CD4-positive, alpha-beta T cell (primary cell): ENCODE results near the gene LRRC26. TPM values are rescaled to one million over a fixed set of nuclear protein-coding genes. Genes with fewer than 3 reads are reported as not detected.

Experiments used
- ATAC-seq: fragments of 200-7000 bp; cut with Tn5 transposase; one replicate; pipeline ENCODE4 v1.10.0; 2022; ENCODE audit warnings: mild to moderate bottlenecking; ENCODE audit not compliant: poor library complexity
- CTCF ChIA-PET: fragments of 350-600 bp; sonication (Branson Sonifier 250); formaldehyde crosslinking; loops from one replicate; lab custom pipeline; 2021; ENCODE audit warnings: antibody characterized with exemption, inconsistent platforms; lab: Charles Lee
- POLR2A ChIA-PET: fragments of 350-600 bp; sonication (Branson Sonifier 250); formaldehyde crosslinking; loops from one replicate; lab custom pipeline; 2021; ENCODE audit warnings: antibody characterized with exemption, inconsistent platforms; lab: Charles Lee
- DNase-seq, 14 experiments: peaks; one replicate each; pipeline ENCODE4 v3.0.0-alpha.2; 2013 to 2020; ENCODE audit warnings: mixed read lengths in 2 of 14
- H3K27ac ChIP-seq, 2 donors: one replicate each; pipeline versions ENCODE4 v1.5.1 to v1.7.0; 2013; ENCODE audit warnings: low read length in 2 of 2, low read depth in 1 of 2, mild to moderate bottlenecking in 1 of 2
- H3K27me3 ChIP-seq, 2 experiments: 1 replicate in 1 of 2; 2 replicates in 1 of 2; pipeline versions ENCODE4 v1.6.1 to v1.7.0; 2013; ENCODE audit warnings: low read length in 2 of 2, control low read depth in 1 of 2, mild to moderate bottlenecking in 1 of 2, moderate library complexity in 1 of 2; ENCODE audit not compliant: insufficient read depth in 2 of 2, control insufficient read depth in 1 of 2
- H3K36me3 ChIP-seq: one replicate; pipeline ENCODE4 v1.6.1; 2013; ENCODE audit warnings: low read length, control low read depth; ENCODE audit not compliant: insufficient read depth
- H3K4me1 ChIP-seq: one replicate; pipeline ENCODE4 v1.6.1; 2013; ENCODE audit warnings: low read length, control low read depth; ENCODE audit not compliant: insufficient read depth
- H3K4me3 ChIP-seq: one replicate; pipeline ENCODE4 v1.5.1; 2013; ENCODE audit warnings: mild to moderate bottlenecking, low read length, moderate library complexity
- H3K9me3 ChIP-seq, 2 experiments: 1 replicate in 1 of 2; 2 replicates in 1 of 2; pipeline versions ENCODE4 v1.6.1 to v1.7.0; 2013; ENCODE audit warnings: low read length in 2 of 2, mild to moderate bottlenecking in 2 of 2, control low read depth in 1 of 2, moderate library complexity in 1 of 2; ENCODE audit not compliant: control insufficient read depth in 1 of 2, insufficient read depth in 1 of 2
- H3K27ac Mint-ChIP-seq: one replicate; pipeline ENCODE4 v1.8.0; 2020; ENCODE audit warnings: mixed read lengths
- H3K27me3 Mint-ChIP-seq: one replicate; pipeline ENCODE4 v1.8.0; 2021; ENCODE audit warnings: mixed read lengths
- H3K36me3 Mint-ChIP-seq: one replicate; pipeline ENCODE4 v1.8.0; 2021; ENCODE audit warnings: low read depth, mixed read lengths
- H3K4me1 Mint-ChIP-seq: one replicate; pipeline ENCODE4 v1.8.0; 2021; ENCODE audit warnings: low read depth, mixed read lengths
- H3K4me3 Mint-ChIP-seq: one replicate; pipeline ENCODE4 v1.8.0; 2020; ENCODE audit warnings: mild to moderate bottlenecking, mixed read lengths
- H3K9me3 Mint-ChIP-seq: one replicate; pipeline ENCODE4 v1.8.0; 2020; ENCODE audit warnings: mixed read lengths
- CTCF ChIP-seq: fragments of 200-600 bp; IDR thresholded peaks from one replicate; pipeline ENCODE4 v1.8.0; 2022; ENCODE audit warnings: antibody characterized with exemption, mild to moderate bottlenecking
- intact Hi-C, 2 experiments: fragments of 100-400 bp; cut with DNase I in 1 of 2; cut with micrococcal nuclease in 1 of 2; formaldehyde crosslinking; loops; one replicate each; pipeline versions ENCODE4 v1.15.1 to v1.9.0; 2023 to 2025; cut with DNase I, micrococcal nuclease
- total RNA-seq, 174 experiments: library from RNA in 2 of 174; stranded (reverse) in 2 of 174; gene quantifications; one replicate each; pipeline ENCODE4 v1.2.3 and lab custom pipeline; 2021 to 2026

The LRRC26 gene
- total RNA-seq, 2 experiments from 2014 or later = not detected

GRCh38 chr9:137180491-137180890 lies 10.6 kb upstream of the LRRC26 start:
- Histone ChIP-seq H3K27ac (no peak overlapping the region), H3K27me3 (no peaks in the 10 kb centered on the region), H3K4me3 (no peak overlapping the region), H3K4me1 (peaks cover 9% of the 10 kb centered on the region), H3K9me3 (no peaks in the 10 kb centered on the region), H3K36me3 (peaks cover 64% of the 10 kb centered on the region)
- H3K9me3 Mint-ChIP-seq = no peaks in the 10 kb centered on the region
- H3K27me3 Mint-ChIP-seq = no peaks in the 10 kb centered on the region
- POLR2A ChIA-PET = interaction anchor here (0.8 kb wide), 1 partner anchor 11 kb away, joined by 3 read pairs; no protein-coding TSS in a partner anchor
- ATAC-seq (no peak), DNase-seq (no peak)
- intact Hi-C loops = no loop called here
- CTCF ChIA-PET = interaction anchor here (1.8 kb wide), 1 partner anchor 85 kb away, joined by 3 read pairs; no protein-coding TSS in a partner anchor
- peaks cover 57% of the 10 kb centered on the region for H3K36me3 Mint-ChIP-seq
- H3K4me1 Mint-ChIP-seq = peaks cover 8% of the 10 kb centered on the region
- no peak for TF ChIP-seq CTCF
- H3K27ac Mint-ChIP-seq = no peak overlapping the region
- no peak overlapping the region for H3K4me3 Mint-ChIP-seq

GRCh38 chr9:137179761-137180160 lies 9.9 kb upstream of the LRRC26 start:
- no peak overlapping the region for H3K27ac Mint-ChIP-seq
- no peak for DNase-seq
- peaks cover 54% of the 10 kb centered on the region for H3K36me3 Mint-ChIP-seq
- no peak overlapping the region for H3K4me3 Mint-ChIP-seq
- Histone ChIP-seq H3K4me3 (no peak overlapping the region), H3K4me1 (peaks cover 11% of the 10 kb centered on the region), H3K36me3 (peaks cover 59% of the 10 kb centered on the region), H3K9me3 (no peaks in the 10 kb centered on the region), H3K27me3 (no peaks in the 10 kb centered on the region), H3K27ac (no peak overlapping the region)
- no peaks in the 10 kb centered on the region for H3K27me3 Mint-ChIP-seq
- ChIA-PET CTCF (interaction anchor here (1.8 kb wide), 1 partner anchor 84 kb away, joined by 3 read pairs; no protein-coding TSS in a partner anchor), POLR2A (no interaction called here)
- ATAC-seq = no peak
- no peak for TF ChIP-seq CTCF
- peaks cover 8% of the 10 kb centered on the region for H3K4me1 Mint-ChIP-seq
- H3K9me3 Mint-ChIP-seq = no peaks in the 10 kb centered on the region
- intact Hi-C loops = loop anchor here in 1 of 2 experiments (10.0 kb wide), 1 partner anchor 55 kb away; no protein-coding TSS in a partner anchor

DNA sequence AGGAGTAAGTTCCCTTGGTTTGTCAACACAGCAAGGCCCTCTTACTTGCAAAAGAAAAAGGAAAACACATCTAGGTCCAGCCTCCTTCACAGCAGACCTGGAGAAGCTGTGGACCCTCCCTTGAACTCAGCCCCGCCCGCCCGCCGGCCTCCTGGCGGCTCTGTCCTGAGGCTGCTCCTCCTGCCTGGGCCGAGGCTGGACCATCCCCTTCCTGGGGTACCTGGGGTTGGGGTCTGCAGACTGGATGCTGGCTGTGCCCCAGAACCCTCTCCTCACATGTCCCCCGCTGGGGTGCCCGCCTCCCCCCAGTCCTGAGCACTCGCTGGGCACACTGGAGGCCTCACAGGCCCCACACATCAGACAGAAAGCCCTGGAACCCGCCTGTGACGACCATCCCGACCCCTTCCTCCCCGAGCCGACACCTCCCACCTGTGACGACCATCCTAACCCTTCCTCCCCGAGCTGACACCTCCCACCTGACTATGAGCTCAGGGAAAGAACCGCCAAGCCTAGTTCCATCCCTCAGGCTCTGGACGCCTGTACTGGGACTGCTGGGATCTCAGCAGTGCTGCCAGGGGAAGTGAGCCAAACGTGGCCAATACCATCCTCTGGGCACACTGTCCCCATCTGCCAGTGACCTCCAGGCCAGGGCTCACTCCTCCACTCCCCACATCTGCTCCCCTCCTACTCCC lies 9.2 kb upstream of the LRRC26 start:
- intact Hi-C loops = loop anchor here in 1 of 2 experiments (10.0 kb wide), 1 partner anchor 54 kb away; no protein-coding TSS in a partner anchor

More for the DNA sequence above, 9.2 kb upstream of the LRRC26 start:
- no peak for ATAC-seq
- Mint-ChIP-seq H3K4me3 (no peak overlapping the region), H3K27me3 (no peaks in the 10 kb centered on the region), H3K9me3 (no peaks in the 10 kb centered on the region), H3K27ac (no peak overlapping the region), H3K4me1 (peaks cover 5% of the 10 kb centered on the region), H3K36me3 (peaks cover 49% of the 10 kb centered on the region)
- H3K27me3 ChIP-seq = peaks cover 0 to under 1% of the 10 kb centered on the region in 2 experiments
- DNase-seq = no peak
- peaks cover 16% of the 10 kb centered on the region for H3K4me1 ChIP-seq
- TF ChIP-seq CTCF = no peak
- H3K27ac ChIP-seq = no peak overlapping the region
- no peak overlapping the region for H3K4me3 ChIP-seq
- no peaks in the 10 kb centered on the region for H3K9me3 ChIP-seq
- ChIA-PET POLR2A (no interaction called here), CTCF (interaction anchor here (1.8 kb wide), 1 partner anchor 83 kb away, joined by 3 read pairs; no protein-coding TSS in a partner anchor)
- H3K36me3 ChIP-seq = peaks cover 55% of the 10 kb centered on the region
